ENCODE results near the gene PARP11. TPM values are rescaled to one million over a fixed set of nuclear protein-coding genes. Genes with fewer than 3 reads are reported as not detected.
A peak's percentile ranks its signal among the peaks of the same experiment; 100 is the strongest.

Gene PARP11
- total and polyA plus RNA-seq, 3 donors from 2014 or later, result 16.8 to 20.6 (median 20.5) TPM

DNA sequence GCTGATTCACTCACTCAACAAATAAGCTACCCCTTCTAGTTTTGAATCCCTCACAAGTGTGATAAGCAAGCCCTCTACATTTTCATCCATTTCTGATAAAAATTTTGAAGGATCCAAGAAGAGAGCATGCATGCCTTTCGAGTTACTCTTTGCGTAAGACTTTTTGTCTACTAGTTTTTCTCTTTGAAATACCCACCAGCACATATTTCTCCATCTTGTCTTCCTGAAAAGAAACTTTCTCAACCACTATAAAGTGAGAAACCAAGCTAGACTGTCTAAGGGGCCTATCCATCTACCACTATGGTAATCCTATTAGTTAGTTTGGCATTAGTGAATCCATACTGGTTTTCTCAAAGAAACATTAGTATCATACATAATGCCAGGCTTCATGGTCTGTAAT lies 56.9 kb downstream of the PARP11 start:
- no peaks in the 10 kb centered on the region for H3K9me3 ChIP-seq
- no peaks in the 10 kb centered on the region for H3K36me3 ChIP-seq (ENCODE audit: low read depth, missing control alignments)
- no peak for DNase-seq
- peak overlapping the region; percentile 82 to 84 for H3K27ac ChIP-seq
- no peak for TF ChIP-seq POLR2A (IDR thresholded peaks at IDR 0.05)
- no peak for TF ChIP-seq CTCF (IDR thresholded peaks at IDR 0.05)
- H3K4me3 ChIP-seq, result no peak overlapping the region
- 32 to 38% methylated on average over 2 of the region's 2 CpGs for WGBS, 2 donors
- intact Hi-C loops (cut with DNase I; ENCODE audit: low total_unique reads), result no loop called here
- no peaks in the 10 kb centered on the region for H3K27me3 ChIP-seq
- peaks cover 15% of the 10 kb centered on the region for H3K4me1 ChIP-seq

- WGBS, 2 donors, result 50 to 63% methylated on average over 4 of the region's 4 CpGs
Measured at GRCh38 chr12:3815094-3815766, 58.0 kb downstream of the PARP11 start.

GRCh38 chr12:3810540-3810939 lies 62.7 kb downstream of the PARP11 start:
- no peak for DNase-seq
- H3K4me3 ChIP-seq, result no peak overlapping the region
- H3K36me3 ChIP-seq (ENCODE audit: low read depth, missing control alignments), result no peaks in the 10 kb centered on the region
- H3K27ac ChIP-seq, result no peak overlapping the region
- no peaks in the 10 kb centered on the region for H3K9me3 ChIP-seq
- intact Hi-C loops (cut with DNase I; ENCODE audit: low total_unique reads), result no loop called here
- TF ChIP-seq POLR2A (IDR thresholded peaks at IDR 0.05), result no peak
- TF ChIP-seq CTCF (IDR thresholded peaks at IDR 0.05), result no peak
- peaks cover 12% of the 10 kb centered on the region for H3K4me1 ChIP-seq
- no peaks in the 10 kb centered on the region for H3K27me3 ChIP-seq

More at GRCh38 chr12:3815094-3815766, 58.0 kb downstream of the PARP11 start:
- TF ChIP-seq POLR2A (IDR thresholded peaks at IDR 0.05) (no peak), CTCF (IDR thresholded peaks at IDR 0.05) (no peak)
- DNase-seq, result no peak
- peak overlapping the region; percentile 82 to 84 for H3K27ac ChIP-seq
- H3K9me3 ChIP-seq, result no peaks in the 10 kb centered on the region
- intact Hi-C loops (cut with DNase I; ENCODE audit: low total_unique reads), result no loop called here
- H3K27me3 ChIP-seq, result no peaks in the 10 kb centered on the region
- H3K4me3 ChIP-seq, result no peak overlapping the region
- no peaks in the 10 kb centered on the region for H3K36me3 ChIP-seq (ENCODE audit: low read depth, missing control alignments)
- peaks cover 15% of the 10 kb centered on the region for H3K4me1 ChIP-seq

DNA sequence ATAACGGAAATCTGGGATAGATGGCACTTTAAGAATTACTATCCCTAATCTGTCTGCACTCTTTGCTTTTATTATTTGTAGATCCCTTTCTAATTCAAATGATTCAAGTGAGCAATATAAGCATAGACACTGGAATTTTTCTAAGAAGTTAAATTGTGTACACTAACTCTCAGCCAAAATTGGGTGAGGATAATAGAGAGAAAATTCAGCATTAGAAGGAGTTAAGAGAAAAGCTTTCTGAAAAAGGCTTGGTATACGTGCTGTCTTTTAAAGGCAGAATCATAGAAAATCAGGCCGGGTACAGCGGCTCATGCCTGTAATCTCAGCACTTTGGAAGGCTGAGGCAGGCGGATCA lies 63.2 kb downstream of the PARP11 start:
- Histone ChIP-seq H3K27ac (no peak overlapping the region), H3K36me3 (ENCODE audit: low read depth, missing control alignments) (no peaks in the 10 kb centered on the region), H3K4me1 (peaks cover 7% of the 10 kb centered on the region), H3K9me3 (no peaks in the 10 kb centered on the region), H3K27me3 (no peaks in the 10 kb centered on the region), H3K4me3 (no peak overlapping the region)
- DNase-seq, result no peak
- intact Hi-C loops (cut with DNase I; ENCODE audit: low total_unique reads), result no loop called here
- TF ChIP-seq POLR2A (IDR thresholded peaks at IDR 0.05), result no peak
- TF ChIP-seq CTCF (IDR thresholded peaks at IDR 0.05), result no peak
- WGBS, 2 donors, result 86 to 87% methylated on average over 5 of the region's 5 CpGs
